H1 (cell line): Measurements from ENCODE around the gene CDCA5. TPM values are rescaled to one million over a fixed set of nuclear protein-coding genes. Genes with fewer than 3 reads are reported as not detected.

Experiments
- CTCF ChIA-PET: fragments of 300-600 bp; sonication (Branson Sonifier 250); formaldehyde crosslinking; loops from one replicate; lab custom pipeline; 2021; ENCODE audit not compliant: partially characterized antibody; lab: Charles Lee
- POLR2A ChIA-PET: fragments of 300-600 bp; sonication (Branson Sonifier 250); formaldehyde crosslinking; loops from one replicate; lab custom pipeline; 2021; ENCODE audit warnings: inconsistent platforms; ENCODE audit not compliant: partially characterized antibody; lab: Charles Lee
- DNase-seq, 2 experiments: peaks; one replicate each; pipeline versions ENCODE4 v3.0.0 to v3.0.0-alpha.2; 2010 to 2022; ENCODE audit warnings: low spot score in 2 of 2, low read depth in 1 of 2, mixed read lengths in 1 of 2
- FAIRE-seq: peaks from 2 replicates; lab custom pipeline; 2011; peaks lifted over from hg19 to GRCh38; lab: Jason Lieb, UNC
- H2AFZ ChIP-seq: 2 replicates; pipeline ENCODE4 v1.8.1; 2012; ENCODE audit warnings: low read length, inconsistent platforms
- H2AK5ac ChIP-seq: 2 replicates; pipeline ENCODE4 v1.6.1; 2013; ENCODE audit warnings: low read depth, low read length
- H2BK120ac ChIP-seq: replicated peaks from 2 replicates; pipeline ENCODE3; 2013; ENCODE audit warnings: low read depth, low read length, inconsistent platforms
- H2BK12ac ChIP-seq: 2 replicates; pipeline ENCODE4 v1.6.1; 2013; ENCODE audit warnings: low read depth, low read length
- H2BK15ac ChIP-seq: 2 replicates; pipeline ENCODE4 v1.6.1; 2013; ENCODE audit warnings: low read length
- H2BK20ac ChIP-seq: 2 replicates; pipeline ENCODE4 v1.6.1; 2013; ENCODE audit warnings: low read length
- H2BK5ac ChIP-seq: 2 replicates; pipeline ENCODE4 v1.6.1; 2013; ENCODE audit warnings: low read depth, low read length
- H3K14ac ChIP-seq: 2 replicates; pipeline ENCODE4 v1.6.1; 2013; ENCODE audit warnings: inconsistent platforms; ENCODE audit not compliant: insufficient read length
- H3K18ac ChIP-seq: 2 replicates; pipeline ENCODE4 v1.6.1; 2013; ENCODE audit warnings: low read length; ENCODE audit errors: extremely low read depth
- H3K23ac ChIP-seq: 2 replicates; pipeline ENCODE4 v1.6.1; 2013; ENCODE audit warnings: inconsistent platforms; ENCODE audit not compliant: insufficient read length
- H3K23me2 ChIP-seq: 2 replicates; pipeline ENCODE4 v1.6.1; 2013; ENCODE audit warnings: low read depth, low read length
- H3K27ac ChIP-seq: 2 replicates; pipeline ENCODE4 v1.6.1; 2011; ENCODE audit warnings: low read depth, low read length, inconsistent platforms
- H3K27me3 ChIP-seq, 4 experiments: replicated peaks in 1 of 4; 1 replicate in 1 of 4; 2 replicates in 3 of 4; pipeline versions ENCODE4 v1.6.1 to v1.8.1; 2011 to 2013; ENCODE audit warnings: low read length in 3 of 4, mild to moderate bottlenecking in 3 of 4, inconsistent platforms in 2 of 4, mixed read lengths in 2 of 4, moderate library complexity in 1 of 4; ENCODE audit not compliant: control insufficient read depth in 3 of 4, insufficient read depth in 3 of 4; ENCODE audit errors: extremely low read depth in 1 of 4
- H3K36me3 ChIP-seq, 4 experiments: 2 replicates each; pipeline versions ENCODE4 v1.6.1 to v1.8.1; 2011 to 2013; ENCODE audit warnings: mild to moderate bottlenecking in 4 of 4, low read length in 3 of 4, moderate library complexity in 2 of 4, control low read depth in 1 of 4, inconsistent platforms in 1 of 4; ENCODE audit not compliant: insufficient read depth in 4 of 4, control insufficient read depth in 2 of 4
- H3K4ac ChIP-seq: replicated peaks from 2 replicates; pipeline ENCODE3; 2013; ENCODE audit warnings: low read length, low read depth, mixed read lengths, inconsistent platforms; ENCODE audit not compliant: insufficient read length
- H3K4me1 ChIP-seq, 4 experiments: replicated peaks in 1 of 4; 1 replicate in 1 of 4; 2 replicates in 3 of 4; pipeline versions ENCODE4 v1.6.1 to v1.8.1; 2011 to 2013; ENCODE audit warnings: low read length in 3 of 4, inconsistent platforms in 2 of 4, mixed read lengths in 1 of 4; ENCODE audit not compliant: insufficient read depth in 4 of 4, control insufficient read depth in 3 of 4
- H3K4me2 ChIP-seq, 2 experiments: 2 replicates each; pipeline versions ENCODE4 v1.6.1 to v1.8.1; 2011 to 2013; ENCODE audit warnings: low read depth in 2 of 2, low read length in 2 of 2, control low read depth in 1 of 2, inconsistent platforms in 1 of 2, mild to moderate bottlenecking in 1 of 2; ENCODE audit not compliant: insufficient read depth in 1 of 2
- H3K4me3 ChIP-seq, 4 experiments: fragments of 200-600, 300-600 bp in 1 of 4; sonication (generic), shearing (Covaris generic), sonication (Bioruptor Twin) in 1 of 4; 2 replicates each; pipeline versions ENCODE4 v1.5.1 to v1.8.1; 2011 to 2016; ENCODE audit warnings: low read length in 4 of 4, low read depth in 3 of 4, control low read depth in 2 of 4, inconsistent platforms in 2 of 4, mild to moderate bottlenecking in 2 of 4, mixed read lengths in 1 of 4, moderate library complexity in 1 of 4; ENCODE audit not compliant: insufficient read depth in 2 of 4; ENCODE audit errors: extremely low read depth in 1 of 4
- H3K56ac ChIP-seq: replicated peaks from 2 replicates; pipeline ENCODE3; 2013; ENCODE audit warnings: low read depth, mild to moderate bottlenecking, mixed read lengths, low read length, inconsistent platforms; ENCODE audit not compliant: insufficient read length
- H3K79me1 ChIP-seq: 2 replicates; pipeline ENCODE4 v1.6.1; 2013; ENCODE audit warnings: low read depth, low read length, control low read depth
- H3K79me2 ChIP-seq, 2 experiments: 2 replicates each; pipeline versions ENCODE4 v1.6.1 to v1.8.1; 2012 to 2013; ENCODE audit warnings: low read length in 2 of 2, mild to moderate bottlenecking in 2 of 2, inconsistent platforms in 1 of 2; ENCODE audit not compliant: insufficient read depth in 2 of 2, control insufficient read depth in 1 of 2
- H3K9ac ChIP-seq, 4 experiments: replicated peaks in 1 of 4; 1 replicate in 1 of 4; 2 replicates in 3 of 4; pipeline versions ENCODE4 v1.6.1 to v1.8.1; 2011 to 2013; ENCODE audit warnings: low read depth in 3 of 4, low read length in 3 of 4, control low read depth in 2 of 4, mild to moderate bottlenecking in 2 of 4, moderate library complexity in 2 of 4, inconsistent platforms in 1 of 4; ENCODE audit errors: extremely low read depth in 1 of 4
- H3K9me3 ChIP-seq, 2 experiments: 2 replicates each; pipeline versions ENCODE4 v1.6.1 to v1.8.1; 2012 to 2013; ENCODE audit warnings: mild to moderate bottlenecking in 2 of 2, moderate library complexity in 2 of 2, control low read depth in 1 of 2, inconsistent platforms in 1 of 2, low read depth in 1 of 2, low read length in 1 of 2, mixed read lengths in 1 of 2; ENCODE audit not compliant: insufficient read depth in 2 of 2
- H4K20me1 ChIP-seq, 2 experiments: replicated peaks in 1 of 2; 2 replicates each; pipeline versions ENCODE3 to v1.8.1; 2011 to 2013; ENCODE audit warnings: inconsistent platforms in 2 of 2, low read length in 2 of 2, mild to moderate bottlenecking in 1 of 2; ENCODE audit not compliant: insufficient read depth in 2 of 2, control insufficient read depth in 1 of 2
- H4K5ac ChIP-seq: 2 replicates; pipeline ENCODE4 v1.6.1; 2013; ENCODE audit warnings: low read length, low read depth, mixed read lengths, inconsistent platforms; ENCODE audit not compliant: insufficient read length
- H4K8ac ChIP-seq: 2 replicates; pipeline ENCODE4 v1.8.0; 2013; ENCODE audit warnings: mild to moderate bottlenecking, moderate library complexity, low read length, inconsistent platforms; ENCODE audit not compliant: insufficient read depth; ENCODE audit errors: extremely low read depth
- H4K91ac ChIP-seq: replicated peaks from 2 replicates; pipeline ENCODE3; 2013; ENCODE audit warnings: low read length, mixed read lengths, inconsistent platforms; ENCODE audit not compliant: insufficient read length
- CBX5 ChIP-seq: fragments of 300-800, 300-1000 bp; sonication (generic); IDR thresholded peaks from 2 replicates; pipeline ENCODE4 v1.7.1; 2016; ENCODE audit warnings: antibody characterized with exemption, low read length, low read depth
- CHD2 ChIP-seq: IDR thresholded peaks from 2 replicates; pipeline ENCODE4 v1.6.1; 2012; ENCODE audit warnings: low read length, improper control_type of control experiment
- SIX5 ChIP-seq: IDR thresholded peaks from 2 replicates; pipeline ENCODE4 v1.6.1; 2011; ENCODE audit warnings: mild to moderate bottlenecking, low read depth, low read length
- SP4 ChIP-seq: IDR thresholded peaks from 2 replicates; pipeline ENCODE4 v1.6.1; 2012; ENCODE audit warnings: low read length, inconsistent platforms
- WGBS, 2 experiments: shearing (Covaris generic) in 1 of 2; methylation state at CpG; one replicate each; pipeline versions ENCODE4 v1.1.6 to v1.1.7; 2013 to 2015; ENCODE audit warnings: low lambda C conversion rate in 2 of 2, mixed read lengths in 2 of 2, inconsistent platforms in 1 of 2, low coverage in 1 of 2, missing lambda C conversion rate in 1 of 2; ENCODE audit not compliant: insufficient replicate concordance in 2 of 2, insufficient coverage in 1 of 2, insufficient read length in 1 of 2; ENCODE audit errors: extremely low coverage in 1 of 2, missing lambda C conversion rate in 1 of 2; 5-methylcytosine and 5-hydroxymethylcytosine counted together
- polyA plus RNA-seq, 7 experiments: library from polyadenylated mRNA; depleted of rRNA in 3 of 7; stranded (reverse) in 5 of 7; unstranded in 2 of 7; fragments of >200 nt in 5 of 7; fragments of 200-250 nt in 2 of 7; gene quantifications; 1 replicate in 5 of 7; 2 replicates in 1 of 7; 4 replicates in 1 of 7; pipeline versions ENCODE4 v1.2.1 to v1.2.3, GENCODE V29; 2011 to 2013; ENCODE audit warnings: missing spikeins in 2 of 7, mixed read lengths in 2 of 7
- total RNA-seq: library from RNA; stranded (reverse); fragmentation: NEBNext Ultra II Directional; extraction: Animal tissue kit (Norgen Biotek cat#: 25700); gene quantifications from 2 replicates; pipeline ENCODE4 v1.2.1, GENCODE V29; 2021

The CDCA5 gene
- total and polyA plus RNA-seq, 2 of the 8 experiments (the other 6 are each of a cell fraction or from before 2014, with no cell fraction given), result 39.2 to 87.0 TPM

- no peak overlapping the region for H4K5ac ChIP-seq
- no peak overlapping the region for H3K9ac ChIP-seq
- H3K79me1 ChIP-seq, result no peaks in the 10 kb centered on the region
- no peak overlapping the region for H3K14ac ChIP-seq
- WGBS, 2 experiments, result 85% methylated on average over 6 of the region's 6 CpGs; no CpG with 5 or more reads in 1 of the 2 experiments
- no peak overlapping the region for H2BK12ac ChIP-seq
- H3K4me2 ChIP-seq, result no peak overlapping the region
- no peak overlapping the region; the same call in 1 of the 2 replicates for H2BK15ac ChIP-seq
- H2BK20ac ChIP-seq, result no peak overlapping the region
- FAIRE-seq, result no peak
- H3K79me2 ChIP-seq, result no peaks in the 10 kb centered on the region
- no peak overlapping the region for H3K23ac ChIP-seq
- no peaks in the 10 kb centered on the region for H4K20me1 ChIP-seq
- CTCF ChIA-PET, result interaction anchor here (0.5 to 4.2 kb wide), 7 partner anchors 9 to 192 kb away, joined by 3 to 28 read pairs (median 3); no protein-coding TSS in a partner anchor
- no peaks in the 10 kb centered on the region for H3K4me1 ChIP-seq
- no peak overlapping the region for H4K8ac ChIP-seq
- H3K56ac ChIP-seq, result no peak overlapping the region
- H3K27ac ChIP-seq, result no peak overlapping the region
- H3K23me2 ChIP-seq, result no peaks in the 10 kb centered on the region
- no peak for DNase-seq
- no peaks in the 10 kb centered on the region for H3K36me3 ChIP-seq
- no peak overlapping the region for H2BK120ac ChIP-seq
- no peak overlapping the region for H3K18ac ChIP-seq
- H3K27me3 ChIP-seq, result no peaks in the 10 kb centered on the region; a peak in 2 of 7 replicates
- H3K4me3 ChIP-seq, result no peak overlapping the region
- no peak overlapping the region for H3K4ac ChIP-seq
- no peak overlapping the region for H2AK5ac ChIP-seq
- no peaks in the 10 kb centered on the region for H3K9me3 ChIP-seq
- no peak overlapping the region for H4K91ac ChIP-seq
- H2AFZ ChIP-seq, result no peak overlapping the region
- H2BK5ac ChIP-seq, result no peak overlapping the region
- POLR2A ChIA-PET, result interaction anchor here (0.6 to 3.4 kb wide), 6 partner anchors 9 to 450 kb away, joined by 3 to 16 read pairs (median 4); no protein-coding TSS in a partner anchor
- TF ChIP-seq SP4 (no peak), SIX5 (no peak), CBX5 (no peak), CHD2 (no peak)
These were observed 26.8 kb downstream of the CDCA5 start for GRCh38 chr11:65056999-65057398.
